ENCODE data around the gene COLGALT1. TPM values are rescaled to one million over a fixed set of nuclear protein-coding genes. Genes with fewer than 3 reads are reported as not detected.
A peak's percentile ranks its signal among the peaks of the same experiment; 100 is the strongest.
"Not testable (repeated sequence)": the region's sequence is repeated elsewhere in the genome, so short reads cannot be mapped to it uniquely, and the experiment has no call there.

COLGALT1 gene
- total RNA-seq, 2 experiments from 2014 or later = 55.4 to 62.0 TPM

- no peak overlapping the region for H3K4me3 Mint-ChIP-seq
- ChIA-PET POLR2A (no interaction called here), CTCF (interaction anchor here (0.5 to 1.9 kb wide), 3 partner anchors 42 to 152 kb away, joined by 3 to 4 read pairs (median 3); partner anchors contain the start of gene PGLS)
- DNase-seq = no peak
- H3K27me3 Mint-ChIP-seq = no peaks in the 10 kb centered on the region
- H3K36me3 Mint-ChIP-seq (ENCODE audit: low read depth) = peaks cover 5% of the 10 kb centered on the region
- no peak overlapping the region for H3K27ac Mint-ChIP-seq
- peaks cover 17% of the 10 kb centered on the region for H3K4me1 Mint-ChIP-seq
- H3K9me3 Mint-ChIP-seq = no peaks in the 10 kb centered on the region
Observed at GRCh38 chr19:17553256-17553655, 2.2 kb upstream of the COLGALT1 start.

DNA sequence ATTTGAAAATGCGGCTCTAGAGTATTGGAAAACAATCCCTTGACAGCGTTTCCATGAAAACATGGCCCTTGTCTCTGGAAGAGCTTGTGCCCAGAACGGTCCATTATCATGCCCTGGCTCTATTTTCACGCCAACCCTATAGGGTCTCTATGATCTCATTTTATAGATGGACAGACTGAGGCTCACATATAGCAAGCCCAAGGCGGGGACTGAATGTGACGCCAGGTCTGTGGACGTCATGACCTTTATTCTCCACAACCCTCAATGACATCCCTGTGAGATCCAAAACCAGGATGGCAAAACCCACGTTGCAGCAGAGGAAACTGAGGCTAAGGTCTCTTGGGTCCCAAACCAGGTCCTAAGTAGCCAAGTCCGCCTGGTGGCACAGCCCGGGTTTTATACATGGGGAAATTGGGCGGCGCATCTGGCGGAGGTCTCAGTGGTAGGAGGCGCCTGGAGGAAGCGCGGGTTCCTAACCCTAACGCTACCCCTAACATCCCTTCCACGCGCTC is 425 bp upstream of the COLGALT1 start:
- CTCF ChIA-PET = interaction anchor here (0.6 kb wide), 2 partner anchors 163 to 167 kb away, joined by 3 read pairs; no protein-coding TSS in a partner anchor
- DNase-seq = no peak
- Mint-ChIP-seq H3K4me1 (peaks cover 18% of the 10 kb centered on the region), H3K27me3 (no peaks in the 10 kb centered on the region), H3K36me3 (ENCODE audit: low read depth) (peaks cover 14% of the 10 kb centered on the region), H3K4me3 (peak overlapping the region; percentile 72), H3K9me3 (no peaks in the 10 kb centered on the region), H3K27ac (peak overlapping the region; percentile 19)
- POLR2A ChIA-PET = no interaction called here

GRCh38 chr19:17555929-17556813 is 722 bp downstream of the COLGALT1 start:
- Mint-ChIP-seq H3K36me3 (ENCODE audit: low read depth) (peaks cover 20% of the 10 kb centered on the region), H3K4me3 (peak overlapping the region; percentile 82), H3K9me3 (no peaks in the 10 kb centered on the region), H3K4me1 (peaks cover 20% of the 10 kb centered on the region), H3K27ac (peak overlapping the region; percentile 82), H3K27me3 (no peaks in the 10 kb centered on the region)
- DNase-seq = peak; percentile 29
- CTCF ChIA-PET = interaction anchor here (0.9 to 1.3 kb wide), 3 partner anchors 17 to 60 kb away, joined by 3 to 4 read pairs (median 4); no protein-coding TSS in a partner anchor
- POLR2A ChIA-PET = no interaction called here

DNA sequence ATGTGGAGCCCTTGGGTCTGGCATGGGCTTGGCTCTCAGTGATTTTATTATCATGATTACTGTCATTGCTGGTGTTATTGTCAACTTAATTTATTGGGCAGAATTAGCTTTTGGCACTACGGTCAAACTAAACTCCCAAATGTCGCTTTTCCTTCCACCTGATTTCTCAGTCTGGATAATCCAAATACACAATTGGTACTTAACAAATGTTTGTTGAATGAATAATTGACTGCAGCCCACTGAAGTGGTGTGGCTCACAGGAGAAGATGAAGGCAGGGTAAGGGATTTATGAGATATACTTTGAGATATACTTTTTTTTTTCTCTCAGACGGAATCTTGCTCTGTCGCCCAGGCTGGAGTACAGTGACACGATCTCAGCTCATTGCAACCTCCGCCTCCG is 1.5 kb downstream of the COLGALT1 start:
- peaks cover 21% of the 10 kb centered on the region for H3K4me1 Mint-ChIP-seq
- DNase-seq = no peak
- ChIA-PET CTCF (interaction anchor here (0.9 to 1.3 kb wide), 3 partner anchors 16 to 61 kb away, joined by 3 to 4 read pairs (median 4); no protein-coding TSS in a partner anchor), POLR2A (no interaction called here)
- H3K27me3 Mint-ChIP-seq = no peaks in the 10 kb centered on the region
- H3K4me3 Mint-ChIP-seq = peak overlapping the region; percentile 82
- H3K27ac Mint-ChIP-seq = peak overlapping the region; percentile 82
- no peaks in the 10 kb centered on the region for H3K9me3 Mint-ChIP-seq
- H3K36me3 Mint-ChIP-seq (ENCODE audit: low read depth) = peaks cover 27% of the 10 kb centered on the region

DNA sequence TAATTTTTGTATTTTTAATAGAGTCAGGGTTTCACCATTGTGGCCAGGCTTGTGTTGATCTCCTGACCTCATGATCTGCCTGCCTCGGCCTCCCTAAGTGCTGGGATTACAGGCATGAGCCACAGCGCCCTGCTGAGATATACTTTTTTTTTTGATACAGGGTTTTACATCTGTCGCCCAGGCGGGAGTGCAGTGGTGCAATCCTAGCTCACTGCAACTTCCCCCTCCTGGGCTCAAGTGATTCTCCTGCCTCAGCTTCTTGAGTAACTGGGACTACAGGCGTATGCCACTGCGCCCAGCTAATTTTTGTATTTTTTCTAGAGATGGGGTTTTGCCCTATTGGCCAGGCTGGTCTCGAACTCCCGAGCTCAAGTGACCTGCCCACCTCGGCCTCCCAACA is 2.0 kb downstream of the COLGALT1 start:
- H3K9me3 Mint-ChIP-seq = no peaks in the 10 kb centered on the region
- H3K36me3 Mint-ChIP-seq (ENCODE audit: low read depth) = peaks cover 29% of the 10 kb centered on the region
- peaks cover 22% of the 10 kb centered on the region for H3K4me1 Mint-ChIP-seq
- no peaks in the 10 kb centered on the region for H3K27me3 Mint-ChIP-seq
- peak overlapping the region; percentile 82 for H3K4me3 Mint-ChIP-seq
- no peak overlapping the region for H3K27ac Mint-ChIP-seq
- ChIA-PET CTCF (interaction anchor here (1.0 kb wide), 1 partner anchor 47 kb away, joined by 7 read pairs; no protein-coding TSS in a partner anchor), POLR2A (no interaction called here)
- no peak for DNase-seq

GRCh38 chr19:17560205-17560595 is 4.8 kb downstream of the COLGALT1 start:
- POLR2A ChIA-PET = no interaction called here

GRCh38 chr19:17562097-17562496 is 6.6 kb downstream of the COLGALT1 start:
- ChIA-PET POLR2A (interaction anchor here (0.7 kb wide), 1 partner anchor 235 kb away, joined by 3 read pairs; no protein-coding TSS in a partner anchor), CTCF (no interaction called here)
- Mint-ChIP-seq H3K9me3 (no peaks in the 10 kb centered on the region), H3K36me3 (ENCODE audit: low read depth) (peaks cover 42% of the 10 kb centered on the region), H3K27me3 (no peaks in the 10 kb centered on the region), H3K4me1 (peaks cover 8% of the 10 kb centered on the region), H3K27ac (peak overlapping the region; percentile 72), H3K4me3 (no peak overlapping the region)
- no peak for DNase-seq

More at GRCh38 chr19:17560205-17560595, 4.8 kb downstream of the COLGALT1 start:
- Mint-ChIP-seq H3K9me3 (no peaks in the 10 kb centered on the region), H3K27ac (peak overlapping the region; percentile 50), H3K36me3 (ENCODE audit: low read depth) (peaks cover 38% of the 10 kb centered on the region), H3K27me3 (no peaks in the 10 kb centered on the region), H3K4me3 (no peak overlapping the region), H3K4me1 (peaks cover 18% of the 10 kb centered on the region)
- CTCF ChIA-PET = interaction anchor here (0.6 to 1.5 kb wide), 2 partner anchors 64 to 1045 kb away, joined by 3 to 4 read pairs; no protein-coding TSS in a partner anchor
- DNase-seq = no peak

DNA sequence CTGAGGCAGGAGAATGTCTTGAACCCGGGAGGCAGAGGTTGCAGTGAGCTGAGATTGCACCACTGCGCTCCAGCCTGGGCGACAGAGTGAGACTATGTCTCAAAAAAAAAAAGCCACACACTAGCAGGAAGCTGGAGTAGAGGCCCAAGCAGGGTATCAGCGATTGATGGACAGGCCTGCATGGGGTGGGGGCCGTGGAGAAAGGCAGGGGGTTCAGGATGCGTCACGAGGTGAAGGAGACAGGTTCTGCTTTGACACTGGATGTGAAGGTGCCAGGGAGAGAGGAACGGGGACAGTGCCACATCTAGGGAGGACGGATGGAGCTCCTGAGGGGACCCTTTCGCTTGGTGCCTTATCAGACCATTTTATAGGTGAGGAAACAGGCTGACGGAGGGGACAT is 7.1 kb downstream of the COLGALT1 start:
- ChIA-PET CTCF (interaction anchor here (0.7 to 0.9 kb wide), 2 partner anchors 11 to 12 kb away, joined by 3 read pairs; no protein-coding TSS in a partner anchor), POLR2A (interaction anchor here (0.7 kb wide), 1 partner anchor 234 kb away, joined by 3 read pairs; no protein-coding TSS in a partner anchor)
- Mint-ChIP-seq H3K4me3 (no peak overlapping the region), H3K4me1 (peaks cover 8% of the 10 kb centered on the region), H3K36me3 (ENCODE audit: low read depth) (peaks cover 41% of the 10 kb centered on the region), H3K27me3 (no peaks in the 10 kb centered on the region), H3K27ac (peak overlapping the region; percentile 60), H3K9me3 (no peaks in the 10 kb centered on the region)
- no peak for DNase-seq

GRCh38 chr19:17564781-17565180 is 9.3 kb downstream of the COLGALT1 start:
- Mint-ChIP-seq H3K4me1 (peaks cover 8% of the 10 kb centered on the region), H3K9me3 (no peaks in the 10 kb centered on the region), H3K36me3 (ENCODE audit: low read depth) (peaks cover 42% of the 10 kb centered on the region), H3K4me3 (no peak overlapping the region), H3K27ac (no peak overlapping the region), H3K27me3 (no peaks in the 10 kb centered on the region)
- ChIA-PET POLR2A (no interaction called here), CTCF (no interaction called here)
- no peak for DNase-seq

DNA sequence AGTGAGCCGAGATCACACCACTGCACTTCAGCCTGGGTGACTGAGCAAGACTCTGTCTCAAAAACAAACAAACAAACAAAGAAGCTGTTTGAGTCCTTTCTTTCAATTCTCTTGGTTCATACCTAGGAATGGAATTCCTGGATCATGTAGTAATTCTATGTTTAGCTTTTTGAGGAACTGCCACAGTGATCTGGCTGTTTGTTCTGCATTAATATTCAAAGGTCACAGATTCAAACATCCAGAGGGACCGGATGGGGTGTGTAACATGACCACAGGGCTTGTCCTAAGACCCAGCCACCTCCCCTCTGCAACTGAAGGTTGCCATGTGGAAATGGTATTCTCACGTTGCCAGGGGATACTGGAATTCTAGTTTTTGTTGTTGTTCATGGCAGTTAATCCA is 10.2 kb downstream of the COLGALT1 start:
- Mint-ChIP-seq H3K27me3 (no peaks in the 10 kb centered on the region), H3K4me3 (no peak overlapping the region), H3K36me3 (ENCODE audit: low read depth) (peaks cover 38% of the 10 kb centered on the region), H3K4me1 (peaks cover 6% of the 10 kb centered on the region), H3K27ac (no peak overlapping the region), H3K9me3 (no peaks in the 10 kb centered on the region)
- ChIA-PET POLR2A (no interaction called here), CTCF (no interaction called here)
- no peak for DNase-seq

GRCh38 chr19:17567940-17568339 is 12.5 kb downstream of the COLGALT1 start:
- CTCF ChIA-PET = interaction anchor here (1.3 kb wide), 1 partner anchor 72 kb away, joined by 4 read pairs; no protein-coding TSS in a partner anchor
- Mint-ChIP-seq H3K4me3 (no peak overlapping the region), H3K36me3 (ENCODE audit: low read depth) (peaks cover 35% of the 10 kb centered on the region)

GRCh38 chr19:17570291-17570690 is 14.8 kb downstream of the COLGALT1 start:
- H3K9me3 Mint-ChIP-seq, POLR2A ChIA-PET, H3K4me1 Mint-ChIP-seq, H3K27ac Mint-ChIP-seq, H3K4me3 Mint-ChIP-seq, DNase-seq, CTCF ChIA-PET, H3K27me3 Mint-ChIP-seq: not testable (repeated sequence)
- H3K36me3 Mint-ChIP-seq (ENCODE audit: low read depth) = peaks cover 31% of the 10 kb centered on the region

More at GRCh38 chr19:17567940-17568339, 12.5 kb downstream of the COLGALT1 start:
- H3K27me3 Mint-ChIP-seq = no peaks in the 10 kb centered on the region
- POLR2A ChIA-PET = no interaction called here
- H3K9me3 Mint-ChIP-seq = no peaks in the 10 kb centered on the region
- no peaks in the 10 kb centered on the region for H3K4me1 Mint-ChIP-seq
- DNase-seq = no peak
- no peak overlapping the region for H3K27ac Mint-ChIP-seq

GRCh38 chr19:17570791-17571190 is 15.3 kb downstream of the COLGALT1 start:
- peaks cover 3% of the 10 kb centered on the region for H3K4me1 Mint-ChIP-seq
- H3K9me3 Mint-ChIP-seq = no peaks in the 10 kb centered on the region
- POLR2A ChIA-PET = no interaction called here
- no peak overlapping the region for H3K4me3 Mint-ChIP-seq
- H3K36me3 Mint-ChIP-seq (ENCODE audit: low read depth) = peaks cover 29% of the 10 kb centered on the region
- no peak overlapping the region for H3K27ac Mint-ChIP-seq
- no peaks in the 10 kb centered on the region for H3K27me3 Mint-ChIP-seq
- CTCF ChIA-PET = no interaction called here
- DNase-seq = no peak

Data from activated CD4-positive, alpha-beta T cell treated with anti-CD3 and anti-CD28 coated beads, Interleukin-2, amount 10 ng/mL, durations not matched to agents 7 days and 5 days (primary cell).